Activated CD4-positive, alpha-beta T cell treated with anti-CD3 and anti-CD28 coated beads, Interleukin-2, amount 50 U/mL, for 16 hours (primary cell): ENCODE measurements around the gene TREH.

Source experiments
- DNase-seq: peaks from one replicate; pipeline ENCODE4 v3.0.0-alpha.2; 2020

Gene TREH

DNA sequence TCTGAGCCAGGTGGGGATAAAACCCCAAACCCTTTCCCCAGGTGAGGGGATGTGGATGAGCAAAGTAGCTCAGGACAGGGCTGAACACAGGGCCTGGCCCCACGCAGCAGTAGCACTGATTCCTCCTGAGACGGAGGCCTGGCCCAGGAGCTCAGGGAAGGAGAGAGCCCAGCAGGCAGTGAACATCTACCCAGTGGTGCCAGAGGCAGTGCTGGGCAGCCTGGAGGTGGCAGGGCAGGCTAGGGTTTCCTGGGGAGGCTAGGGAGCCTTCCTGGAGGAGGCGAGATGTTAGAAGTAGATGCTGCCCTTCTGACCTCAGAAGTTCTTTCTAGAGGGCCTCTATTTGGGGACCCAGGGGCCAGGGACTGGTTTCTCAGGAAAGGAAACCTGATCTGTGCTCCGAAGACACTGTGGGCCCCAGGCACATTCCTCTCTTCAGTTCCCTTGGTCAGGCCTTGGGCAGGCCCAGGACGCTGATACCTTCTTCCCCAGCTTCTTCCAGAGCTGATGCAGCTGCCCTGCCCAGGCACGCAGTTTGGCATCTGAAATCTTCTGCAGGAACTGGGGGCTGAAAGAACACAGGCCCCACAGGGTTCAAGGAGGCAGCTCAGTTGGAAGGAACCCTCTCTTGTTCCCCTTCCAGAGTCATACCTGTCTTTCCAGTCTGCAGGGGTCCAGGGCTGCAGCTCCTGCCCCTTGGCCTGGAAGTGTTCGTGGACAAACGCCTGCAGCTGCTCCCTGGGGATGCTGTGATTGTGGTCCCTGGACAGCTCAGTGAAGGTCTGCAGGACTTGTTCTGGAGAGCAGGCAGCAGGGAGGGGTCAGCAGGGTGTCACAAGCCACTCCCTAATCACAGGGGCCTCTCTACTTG, 16.8 kb downstream of the TREH start:
- no peak for DNase-seq

- DNase-seq = no peak
Measured at GRCh38 chr11:118661425-118662301, 17.8 kb downstream of the TREH start.

- DNase-seq = no peak
Measured at GRCh38 chr11:118660681-118661424, 18.6 kb downstream of the TREH start.

GRCh38 chr11:118659953-118660680, 19.3 kb downstream of the TREH start:
- DNase-seq = no peak

DNA sequence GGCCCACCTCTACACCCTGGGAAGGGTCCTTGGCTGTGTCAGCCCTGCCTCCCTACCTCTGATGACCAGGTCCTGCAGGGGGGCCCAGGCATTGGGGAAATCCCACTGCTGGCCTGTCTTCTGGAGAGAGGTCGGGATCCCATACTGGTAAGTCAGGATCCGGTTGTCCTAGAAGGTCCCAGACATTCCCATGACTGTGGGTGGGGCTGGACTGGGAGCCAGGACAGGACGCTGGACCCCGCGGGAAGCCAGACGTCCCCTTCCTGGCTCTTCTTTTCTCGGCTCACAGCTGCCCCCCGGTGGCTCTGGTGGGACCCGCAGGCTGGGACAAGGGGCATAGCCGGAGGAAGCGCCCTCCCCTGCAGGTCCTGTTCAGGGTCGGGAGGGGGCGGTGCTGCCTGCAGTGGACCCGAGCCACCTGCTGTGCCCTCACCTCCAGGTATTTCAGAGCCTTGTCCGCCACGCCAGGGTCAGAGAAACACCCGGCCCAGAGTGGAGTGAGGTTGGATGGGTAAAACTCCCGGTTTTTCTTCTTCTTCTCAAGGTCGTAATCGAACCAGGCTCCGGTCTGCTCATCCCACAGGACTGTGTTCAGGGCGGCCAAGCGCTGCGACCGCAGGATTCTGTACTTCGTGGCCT, 20.0 kb downstream of the TREH start:
- DNase-seq = peak; percentile 86

- no peak for DNase-seq
Measured at GRCh38 chr11:118658429-118659313, 20.8 kb downstream of the TREH start.

- DNase-seq = no peak
Measured at GRCh38 chr11:118657709-118658428, 21.6 kb downstream of the TREH start.

- no peak for DNase-seq
Measured at GRCh38 chr11:118657238-118657637, 22.2 kb downstream of the TREH start.

DNA sequence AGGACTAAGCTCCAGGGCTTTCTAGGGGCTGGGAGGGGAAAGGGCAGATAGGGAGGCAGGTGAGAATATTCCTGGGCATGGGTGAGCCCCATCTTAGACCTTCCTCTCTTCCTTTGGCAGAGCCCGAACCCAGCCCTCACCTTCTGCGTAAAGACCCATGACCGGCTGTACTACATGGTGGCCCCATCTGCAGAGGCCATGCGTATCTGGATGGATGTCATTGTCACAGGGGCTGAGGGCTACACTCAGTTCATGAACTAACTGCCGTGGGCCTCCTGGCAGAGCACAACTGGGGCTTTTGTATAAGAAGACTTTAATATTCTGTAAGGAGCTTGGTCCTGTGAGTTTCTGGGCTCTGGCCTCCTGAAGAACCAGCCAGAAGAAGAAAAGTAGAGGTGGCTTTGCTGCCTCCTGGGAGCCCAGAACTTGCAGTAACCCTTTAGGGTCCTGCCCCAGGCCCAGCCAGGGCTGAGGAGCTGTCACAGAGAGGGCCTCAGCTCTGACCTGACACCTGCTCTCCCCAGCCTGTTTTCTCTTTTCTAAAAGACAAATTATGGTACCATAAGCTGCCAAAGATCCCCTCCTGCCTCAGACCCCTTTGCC, 22.8 kb downstream of the TREH start:
- no peak for DNase-seq

- DNase-seq = no peak
Measured at GRCh38 chr11:118655486-118656190, 23.8 kb downstream of the TREH start.

GRCh38 chr11:118653684-118654390, 25.6 kb downstream of the TREH start:
- no peak for DNase-seq

DNA sequence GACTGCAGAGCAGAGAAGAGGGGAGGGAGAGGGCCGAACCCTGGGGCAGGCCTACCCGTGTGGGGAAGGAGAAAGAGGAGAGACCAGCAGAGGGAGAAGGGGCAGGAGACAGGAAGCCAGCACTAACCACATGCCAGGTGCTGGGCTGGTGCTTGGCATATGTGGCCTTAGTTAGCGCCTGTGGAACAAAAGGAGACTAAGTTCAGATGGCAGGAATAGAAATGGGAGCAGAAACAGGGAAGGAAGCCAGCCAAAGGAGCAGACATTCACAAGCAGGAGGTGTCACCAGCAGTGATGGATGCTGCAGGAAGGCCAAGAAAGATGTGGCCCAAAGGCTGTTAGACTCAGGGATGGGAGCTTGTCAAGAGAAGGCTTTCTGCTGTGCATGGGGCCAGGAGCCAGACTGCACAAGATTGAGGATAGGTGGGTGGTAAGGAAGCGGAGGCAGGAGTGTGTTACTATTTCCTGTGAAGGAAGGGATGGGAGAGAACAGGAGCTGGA, 26.7 kb downstream of the TREH start:
- no peak for DNase-seq

GRCh38 chr11:118651820-118652219, 27.6 kb downstream of the TREH start:
- DNase-seq = no peak

GRCh38 chr11:118650366-118650765, 29.1 kb downstream of the TREH start:
- no peak for DNase-seq

GRCh38 chr11:118649941-118650340, 29.5 kb downstream of the TREH start:
- no peak for DNase-seq

- DNase-seq = no peak
Measured at GRCh38 chr11:118648291-118648690, 31.2 kb downstream of the TREH start.

GRCh38 chr11:118646393-118646792, 33.1 kb downstream of the TREH start:
- no peak for DNase-seq

DNA sequence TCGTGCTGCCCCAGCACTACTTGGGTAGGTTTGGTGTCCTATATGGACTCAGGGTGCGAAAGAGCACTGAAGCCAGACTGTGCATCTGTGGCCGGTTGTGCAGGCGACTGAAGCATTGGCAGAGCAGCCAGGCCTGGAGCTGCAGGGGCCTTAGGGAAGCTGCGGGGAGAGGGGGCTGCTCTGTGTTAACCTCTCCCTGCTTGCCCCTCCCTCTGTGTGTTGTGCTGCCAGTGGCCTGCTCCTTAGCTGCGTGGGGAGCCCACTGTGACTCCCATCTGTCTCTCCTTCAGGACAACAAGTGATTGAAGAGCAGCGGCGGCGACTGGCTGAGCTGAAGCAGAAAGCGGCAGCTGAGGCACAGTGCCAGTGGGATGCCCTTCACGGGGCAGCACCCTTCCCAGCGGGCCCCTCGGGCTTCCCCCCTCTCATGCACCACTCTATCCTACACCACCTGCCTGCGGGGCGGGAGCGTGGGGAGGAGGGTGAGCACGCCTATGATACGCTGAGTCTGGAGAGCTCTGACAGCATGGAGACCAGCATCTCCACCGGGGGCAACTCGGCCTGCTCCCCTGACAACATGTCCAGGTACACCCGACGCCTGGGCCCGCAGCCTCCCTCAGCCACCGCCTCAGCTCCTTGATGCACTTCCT, 34.3 kb downstream of the TREH start:
- DNase-seq = no peak
